Smooth muscle cell (in vitro differentiated cells): ENCODE data around the gene EXOC3L1. TPM values are rescaled to one million over a fixed set of nuclear protein-coding genes. Genes with fewer than 3 reads are reported as not detected.

Source experiments
- DNase-seq: peaks from one replicate; lab custom pipeline; 2025; ENCODE audit not compliant: unreplicated experiment; lab: John Stamatoyannopoulos, UW
- H2AFZ ChIP-seq: fragments of 200-600 bp; sonication (generic); 2 replicates; pipeline ENCODE4 v1.6.0; 2016; ENCODE audit warnings: antibody characterized with exemption, low read depth, mild to moderate bottlenecking
- H3F3A ChIP-seq: fragments of 200-600 bp; sonication (generic); 2 replicates; pipeline ENCODE4 v1.6.0; 2017; ENCODE audit warnings: antibody characterized with exemption, low read depth
- H3K27ac ChIP-seq: fragments of 200-600 bp; sonication (generic); 2 replicates; pipeline ENCODE4 v1.5.1; 2016; ENCODE audit warnings: low read depth, mild to moderate bottlenecking
- H3K27me3 ChIP-seq: fragments of 200-600 bp; sonication (generic); 2 replicates; pipeline ENCODE4 v1.6.1; 2016; ENCODE audit warnings: low read depth, mild to moderate bottlenecking
- H3K36me3 ChIP-seq: fragments of 200-600 bp; sonication (generic); 2 replicates; pipeline ENCODE4 v1.5.1; 2016; ENCODE audit warnings: low read depth
- H3K4me1 ChIP-seq: fragments of 200-600 bp; sonication (generic); 2 replicates; pipeline ENCODE4 v1.5.1; 2016; ENCODE audit warnings: low read depth
- H3K4me2 ChIP-seq: fragments of 200-600 bp; sonication (generic); 2 replicates; pipeline ENCODE4 v1.6.0; 2016; ENCODE audit warnings: mild to moderate bottlenecking
- H3K4me3 ChIP-seq: fragments of 200-600 bp; sonication (generic); 2 replicates; pipeline ENCODE4 v1.5.1; 2016; ENCODE audit warnings: mild to moderate bottlenecking
- H3K79me2 ChIP-seq: fragments of 200-600 bp; sonication (generic); 2 replicates; pipeline ENCODE4 v1.6.0; 2016; ENCODE audit warnings: low read depth, mild to moderate bottlenecking
- H3K9ac ChIP-seq: fragments of 200-600 bp; sonication (generic); 2 replicates; pipeline ENCODE4 v1.6.0; 2016; ENCODE audit warnings: low read depth
- H3K9me3 ChIP-seq: fragments of 200-600 bp; sonication (generic); replicated peaks from 2 replicates; pipeline ENCODE4 v1.5.1; 2016; ENCODE audit warnings: low read depth
- H4K20me1 ChIP-seq: fragments of 200-600 bp; sonication (generic); 2 replicates; pipeline ENCODE4 v1.6.0; 2016; ENCODE audit warnings: low read depth
- CTCF ChIP-seq: fragments of 200-600 bp; sonication (generic); IDR thresholded peaks from 2 replicates; pipeline ENCODE4 v1.5.1; 2017; ENCODE audit warnings: borderline replicate concordance, mild to moderate bottlenecking, antibody characterized with exemption; ENCODE audit not compliant: insufficient read depth, poor library complexity, severe bottlenecking
- WGBS: methylation state at CpG from one replicate; pipeline ENCODE4 v1.1.7; 2016; ENCODE audit warnings: low lambda C conversion rate; 5-methylcytosine and 5-hydroxymethylcytosine counted together
- polyA plus RNA-seq: library from polyadenylated mRNA; unstranded; fragments of >200 nt; fragmentation: Nextera tagmentation; extraction: Ambion mirVana; gene quantifications from 2 replicates; pipeline ENCODE4 v1.2.1, GENCODE V29; 2016
- total RNA-seq: library from RNA; depleted of rRNA; stranded (reverse); fragments of >200 nt; gene quantifications from 2 replicates; pipeline ENCODE4 v1.2.3, GENCODE V29; 2014

The EXOC3L1 gene
- total and polyA plus RNA-seq, 2 experiments from 2014 or later: 0.51 TPM; not detected in 1

GRCh38 chr16:67170949-67171649, 18.8 kb downstream of the EXOC3L1 start:
- no peak for TF ChIP-seq CTCF
- Histone ChIP-seq H3K36me3 (no peaks in the 10 kb centered on the region), H4K20me1 (peaks cover 9% of the 10 kb centered on the region), H3F3A (peaks cover 7% of the 10 kb centered on the region), H3K79me2 (no peaks in the 10 kb centered on the region), H3K27ac (peak overlapping the region; percentile 72), H3K4me3 (peak overlapping the region; percentile 55), H2AFZ (peak overlapping the region; percentile 20), H3K4me1 (peaks cover 24% of the 10 kb centered on the region), H3K4me2 (peak overlapping the region; percentile 87), H3K27me3 (peaks cover 15% of the 10 kb centered on the region), H3K9me3 (no peaks in the 10 kb centered on the region), H3K9ac (peak overlapping the region; percentile 83)
- DNase-seq: no peak
- 32% methylated on average over 14 of the region's 14 CpGs for WGBS

DNA sequence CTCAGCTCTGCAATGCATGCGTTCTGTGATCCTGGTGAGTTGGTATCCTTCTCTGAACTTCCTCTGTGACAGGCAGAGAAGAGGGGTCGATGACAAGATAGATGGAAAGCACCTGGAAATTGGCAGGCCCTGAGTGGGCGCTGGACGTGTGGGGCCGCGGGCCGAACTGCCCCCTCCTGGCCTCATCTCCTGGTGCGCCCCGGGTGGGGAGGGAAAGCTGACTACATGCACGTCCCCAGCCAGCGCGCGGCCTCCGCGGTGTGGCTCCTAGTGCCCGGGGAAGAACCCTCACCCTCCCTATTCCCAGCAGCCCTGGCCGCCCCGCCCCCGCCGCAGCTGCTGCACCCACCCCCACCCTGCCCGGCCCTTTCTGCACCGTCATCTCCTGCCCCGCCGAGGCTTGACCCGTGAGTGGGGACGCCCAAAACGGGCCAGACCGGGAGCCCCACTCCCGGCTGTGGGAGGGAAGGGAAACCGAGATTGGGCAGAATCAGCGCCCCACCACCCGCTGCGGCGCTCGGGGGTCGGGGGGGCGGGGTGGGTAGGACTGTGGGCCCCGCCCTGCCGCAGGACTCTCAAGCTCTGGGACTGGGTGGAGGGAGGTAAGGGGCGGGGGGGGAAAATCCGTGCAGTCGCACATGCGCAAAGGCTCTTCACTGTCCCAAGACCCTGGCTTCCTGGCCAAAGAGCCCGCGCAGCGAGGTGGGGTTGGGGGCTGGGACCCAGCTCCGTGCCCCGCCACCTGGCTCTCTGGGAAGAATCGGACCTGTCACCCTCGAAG, 19.6 kb downstream of the EXOC3L1 start, which contains the start of gene NOL3:
TSS of gene NOL3 (plus strand) at position 371 of the 781 bp plus-strand sequence.
- peak within 1 kb of the TSS; percentile 20 for H2AFZ ChIP-seq
- peak within 1 kb of the TSS; percentile 72 for H3K27ac ChIP-seq
- peaks cover 22% of the 10 kb centered on the region for H3K27me3 ChIP-seq
- peaks cover 24% of the 10 kb centered on the region for H3K4me1 ChIP-seq
- H3K79me2 ChIP-seq: no peaks in the 10 kb centered on the region
- no peaks in the 10 kb centered on the region for H3K9me3 ChIP-seq
- H3K4me3 ChIP-seq: peak within 1 kb of the TSS; percentile 55
- peaks cover 7% of the 10 kb centered on the region for H3F3A ChIP-seq
- H3K9ac ChIP-seq: peak within 1 kb of the TSS; percentile 83
- H4K20me1 ChIP-seq: peaks cover 9% of the 10 kb centered on the region
- DNase-seq: peak; percentile 93
- TF ChIP-seq CTCF: no peak
- peak within 1 kb of the TSS; percentile 87 for H3K4me2 ChIP-seq
- under 1% methylated on average over 29 of the region's 50 CpGs for WGBS
- H3K36me3 ChIP-seq: no peaks in the 10 kb centered on the region

DNA sequence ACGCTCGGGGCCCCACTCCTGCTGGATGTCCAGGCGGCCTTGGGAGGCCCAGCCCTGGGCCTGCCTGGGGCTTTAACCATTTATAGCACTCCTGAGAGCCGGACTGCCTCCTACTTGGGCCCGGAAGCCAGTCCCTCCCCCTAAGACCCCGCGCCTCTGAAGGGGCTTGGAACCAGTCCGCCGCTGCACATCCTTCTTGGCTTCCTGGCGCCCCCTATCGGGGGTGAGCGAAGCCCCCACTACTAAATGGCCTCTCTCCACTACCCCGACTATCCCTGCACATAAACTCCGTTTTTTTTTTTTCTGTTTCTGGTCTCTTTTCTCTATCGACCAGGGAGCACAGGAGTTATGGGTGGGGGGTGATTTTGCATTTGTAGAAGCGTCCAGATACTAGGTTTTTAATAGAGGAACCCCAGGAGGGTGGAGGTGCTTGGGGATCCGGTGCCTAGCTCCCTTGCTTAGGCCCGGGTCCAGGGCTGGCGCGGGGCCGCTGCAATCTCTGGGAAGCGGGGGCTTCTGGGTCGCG, 20.2 kb downstream of the EXOC3L1 start:
- Histone ChIP-seq H3K27me3 (peaks cover 29% of the 10 kb centered on the region), H3F3A (peaks cover 7% of the 10 kb centered on the region), H3K9me3 (no peaks in the 10 kb centered on the region), H3K27ac (peak overlapping the region; percentile 19), H3K4me1 (peaks cover 24% of the 10 kb centered on the region), H2AFZ (no peak overlapping the region), H3K36me3 (no peaks in the 10 kb centered on the region), H3K9ac (no peak overlapping the region), H3K79me2 (no peaks in the 10 kb centered on the region), H3K4me2 (peak overlapping the region; percentile 87), H4K20me1 (peaks cover 2% of the 10 kb centered on the region), H3K4me3 (peak overlapping the region; percentile 55)
- peak; percentile 52 for TF ChIP-seq CTCF
- 5% methylated on average over 24 of the region's 24 CpGs for WGBS
- no peak for DNase-seq
